ENCODE results near the gene TTF2. TPM values are rescaled to one million over a fixed set of nuclear protein-coding genes. Genes with fewer than 3 reads are reported as not detected.

TTF2 gene
- polyA plus RNA-seq, 1 donor from 2014 or later = 2.6 TPM

DNA sequence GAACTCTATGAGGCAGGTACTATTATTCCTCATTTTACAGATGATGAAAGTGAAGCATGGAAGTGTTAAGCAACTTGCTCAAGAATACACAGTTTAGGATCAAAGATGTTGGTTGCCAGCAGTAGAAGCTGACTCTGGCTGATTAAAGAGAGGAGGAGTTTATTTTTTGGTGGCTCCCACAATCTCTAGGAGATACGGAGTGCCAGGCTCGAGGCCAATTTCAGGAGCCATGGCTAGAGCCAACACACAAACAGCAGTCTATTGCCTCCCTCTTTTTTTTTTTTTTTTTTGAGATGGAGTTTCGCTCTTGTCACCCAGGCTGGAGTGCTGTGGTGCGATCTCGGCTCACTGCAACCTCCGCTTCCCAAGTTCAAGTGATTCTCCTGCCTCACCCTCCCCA is 19.6 kb downstream of the TTF2 start:
- Histone ChIP-seq H3K9me3 (ENCODE audit: low read length) (no peaks in the 10 kb centered on the region), H4K20me1 (ENCODE audit: insufficient read depth) (no peaks in the 10 kb centered on the region), H2AFZ (ENCODE audit: low read depth, low read length) (no peak overlapping the region), H3K4me3 (ENCODE audit: low read length) (no peak overlapping the region), H3K27me3 (ENCODE audit: insufficient read depth, low read depth, low read length) (no peaks in the 10 kb centered on the region), H3F3A (ENCODE audit: insufficient read depth, low read length, poor library complexity, severe bottlenecking) (no peaks in the 10 kb centered on the region), H3K9ac (ENCODE audit: low read length) (no peak overlapping the region), H3K4me2 (ENCODE audit: low read length) (no peak overlapping the region), H3K36me3 (ENCODE audit: insufficient read depth, low read length) (no peaks in the 10 kb centered on the region), H3K9me2 (ENCODE audit: insufficient read depth, low read length) (no peaks in the 10 kb centered on the region), H3K79me2 (replicated peaks; ENCODE audit: insufficient read depth, low read length) (no peaks in the 10 kb centered on the region), H3K27ac (ENCODE audit: low read length) (no peak overlapping the region)
- TF ChIP-seq, protein P1, sequence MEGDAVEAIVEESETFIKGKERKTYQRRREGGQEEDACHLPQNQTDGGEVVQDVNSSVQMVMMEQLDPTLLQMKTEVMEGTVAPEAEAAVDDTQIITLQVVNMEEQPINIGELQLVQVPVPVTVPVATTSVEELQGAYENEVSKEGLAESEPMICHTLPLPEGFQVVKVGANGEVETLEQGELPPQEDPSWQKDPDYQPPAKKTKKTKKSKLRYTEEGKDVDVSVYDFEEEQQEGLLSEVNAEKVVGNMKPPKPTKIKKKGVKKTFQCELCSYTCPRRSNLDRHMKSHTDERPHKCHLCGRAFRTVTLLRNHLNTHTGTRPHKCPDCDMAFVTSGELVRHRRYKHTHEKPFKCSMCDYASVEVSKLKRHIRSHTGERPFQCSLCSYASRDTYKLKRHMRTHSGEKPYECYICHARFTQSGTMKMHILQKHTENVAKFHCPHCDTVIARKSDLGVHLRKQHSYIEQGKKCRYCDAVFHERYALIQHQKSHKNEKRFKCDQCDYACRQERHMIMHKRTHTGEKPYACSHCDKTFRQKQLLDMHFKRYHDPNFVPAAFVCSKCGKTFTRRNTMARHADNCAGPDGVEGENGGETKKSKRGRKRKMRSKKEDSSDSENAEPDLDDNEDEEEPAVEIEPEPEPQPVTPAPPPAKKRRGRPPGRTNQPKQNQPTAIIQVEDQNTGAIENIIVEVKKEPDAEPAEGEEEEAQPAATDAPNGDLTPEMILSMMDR (IDR thresholded peaks at IDR 0.05; ENCODE audit: poor library complexity, severe bottlenecking) = no peak
- TF ChIP-seq EZH2 (IDR thresholded peaks at IDR 0.05; ENCODE audit: borderline replicate concordance, insufficient read depth, low read length, poor library complexity, severe bottlenecking) (no peak), SMC3 (conservative IDR thresholded peaks at IDR 0.05; ENCODE audit: poor library complexity) (no peak), POLR2AphosphoS5 (IDR thresholded peaks at IDR 0.05) (no peak), EP300 (conservative IDR thresholded peaks at IDR 0.05; ENCODE audit: poor library complexity, severe bottlenecking) (no peak), MXI1 (conservative IDR thresholded peaks at IDR 0.05; ENCODE audit: poor library complexity, severe bottlenecking) (no peak), RAD21 (conservative IDR thresholded peaks at IDR 0.05) (no peak), TAF1 (IDR thresholded peaks at IDR 0.05; ENCODE audit: low read depth) (no peak)
- TF ChIP-seq, protein P2, sequence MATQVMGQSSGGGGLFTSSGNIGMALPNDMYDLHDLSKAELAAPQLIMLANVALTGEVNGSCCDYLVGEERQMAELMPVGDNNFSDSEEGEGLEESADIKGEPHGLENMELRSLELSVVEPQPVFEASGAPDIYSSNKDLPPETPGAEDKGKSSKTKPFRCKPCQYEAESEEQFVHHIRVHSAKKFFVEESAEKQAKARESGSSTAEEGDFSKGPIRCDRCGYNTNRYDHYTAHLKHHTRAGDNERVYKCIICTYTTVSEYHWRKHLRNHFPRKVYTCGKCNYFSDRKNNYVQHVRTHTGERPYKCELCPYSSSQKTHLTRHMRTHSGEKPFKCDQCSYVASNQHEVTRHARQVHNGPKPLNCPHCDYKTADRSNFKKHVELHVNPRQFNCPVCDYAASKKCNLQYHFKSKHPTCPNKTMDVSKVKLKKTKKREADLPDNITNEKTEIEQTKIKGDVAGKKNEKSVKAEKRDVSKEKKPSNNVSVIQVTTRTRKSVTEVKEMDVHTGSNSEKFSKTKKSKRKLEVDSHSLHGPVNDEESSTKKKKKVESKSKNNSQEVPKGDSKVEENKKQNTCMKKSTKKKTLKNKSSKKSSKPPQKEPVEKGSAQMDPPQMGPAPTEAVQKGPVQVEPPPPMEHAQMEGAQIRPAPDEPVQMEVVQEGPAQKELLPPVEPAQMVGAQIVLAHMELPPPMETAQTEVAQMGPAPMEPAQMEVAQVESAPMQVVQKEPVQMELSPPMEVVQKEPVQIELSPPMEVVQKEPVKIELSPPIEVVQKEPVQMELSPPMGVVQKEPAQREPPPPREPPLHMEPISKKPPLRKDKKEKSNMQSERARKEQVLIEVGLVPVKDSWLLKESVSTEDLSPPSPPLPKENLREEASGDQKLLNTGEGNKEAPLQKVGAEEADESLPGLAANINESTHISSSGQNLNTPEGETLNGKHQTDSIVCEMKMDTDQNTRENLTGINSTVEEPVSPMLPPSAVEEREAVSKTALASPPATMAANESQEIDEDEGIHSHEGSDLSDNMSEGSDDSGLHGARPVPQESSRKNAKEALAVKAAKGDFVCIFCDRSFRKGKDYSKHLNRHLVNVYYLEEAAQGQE (IDR thresholded peaks at IDR 0.05; ENCODE audit: borderline replicate concordance) = no peak

GRCh38 chr1:117084231-117084630 is 24.1 kb downstream of the TTF2 start:
- H3K9ac ChIP-seq (ENCODE audit: low read length) = no peak overlapping the region
- H4K20me1 ChIP-seq (ENCODE audit: insufficient read depth) = no peaks in the 10 kb centered on the region
- H2AFZ ChIP-seq (ENCODE audit: low read depth, low read length) = no peak overlapping the region
- H3K9me3 ChIP-seq (ENCODE audit: low read length) = no peaks in the 10 kb centered on the region
- no peaks in the 10 kb centered on the region for H3K36me3 ChIP-seq (ENCODE audit: insufficient read depth, low read length)
- H3K4me3 ChIP-seq (ENCODE audit: low read length) = no peak overlapping the region
- H3K27ac ChIP-seq (ENCODE audit: low read length) = no peak overlapping the region
- TF ChIP-seq RAD21 (conservative IDR thresholded peaks at IDR 0.05) = no peak
- no peak for TF ChIP-seq POLR2AphosphoS5 (IDR thresholded peaks at IDR 0.05)
- no peak for TF ChIP-seq MXI1 (conservative IDR thresholded peaks at IDR 0.05; ENCODE audit: poor library complexity, severe bottlenecking)
- TF ChIP-seq EP300 (conservative IDR thresholded peaks at IDR 0.05; ENCODE audit: poor library complexity, severe bottlenecking) = no peak
- no peak for TF ChIP-seq SMC3 (conservative IDR thresholded peaks at IDR 0.05; ENCODE audit: poor library complexity)
- TF ChIP-seq EZH2 (IDR thresholded peaks at IDR 0.05; ENCODE audit: borderline replicate concordance, insufficient read depth, low read length, poor library complexity, severe bottlenecking) = no peak
- TF ChIP-seq TAF1 (IDR thresholded peaks at IDR 0.05; ENCODE audit: low read depth) = no peak
- H3K79me2 ChIP-seq (replicated peaks; ENCODE audit: insufficient read depth, low read length) = no peaks in the 10 kb centered on the region
- no peaks in the 10 kb centered on the region for H3K27me3 ChIP-seq (ENCODE audit: insufficient read depth, low read depth, low read length)
- no peak overlapping the region for H3K4me2 ChIP-seq (ENCODE audit: low read length)
- no peaks in the 10 kb centered on the region for H3K9me2 ChIP-seq (ENCODE audit: insufficient read depth, low read length)
- no peaks in the 10 kb centered on the region for H3F3A ChIP-seq (ENCODE audit: insufficient read depth, low read length, poor library complexity, severe bottlenecking)

Measured in neural cell (in vitro differentiated cells).